Trophoblast cell (in vitro differentiated cells and primary cell): ENCODE data around the gene SRSF7. TPM values are rescaled to one million over a fixed set of nuclear protein-coding genes. Genes with fewer than 3 reads are reported as not detected.
"Not testable (repeated sequence)": the region's sequence is repeated elsewhere in the genome, so short reads cannot be mapped to it uniquely, and the experiment has no call there.

Experiments used
- DNase-seq, 2 donors: peaks; one replicate each; pipeline ENCODE4 v3.0.0-alpha.2; 2016
- H2AFZ ChIP-seq: 2 replicates; pipeline ENCODE4 v1.6.1; 2013; ENCODE audit warnings: low read length, moderate library complexity, mild to moderate bottlenecking; ENCODE audit not compliant: insufficient read depth, poor library complexity
- H2AK5ac ChIP-seq: 2 replicates; pipeline ENCODE4 v1.6.1; 2013; ENCODE audit warnings: mild to moderate bottlenecking, low read length
- H2BK120ac ChIP-seq: 2 replicates; pipeline ENCODE4 v1.6.1; 2013; ENCODE audit warnings: low read length, mild to moderate bottlenecking, moderate library complexity; ENCODE audit not compliant: insufficient read depth, poor library complexity
- H2BK12ac ChIP-seq: 2 replicates; pipeline ENCODE4 v1.6.1; 2013; ENCODE audit warnings: mild to moderate bottlenecking, low read length, moderate library complexity
- H2BK5ac ChIP-seq: 2 replicates; pipeline ENCODE4 v1.6.1; 2013; ENCODE audit warnings: low read length, low read depth, moderate library complexity, mild to moderate bottlenecking; ENCODE audit not compliant: poor library complexity
- H3K14ac ChIP-seq: 2 replicates; pipeline ENCODE4 v1.6.1; 2013; ENCODE audit warnings: mild to moderate bottlenecking, low read length
- H3K18ac ChIP-seq: 2 replicates; pipeline ENCODE4 v1.6.1; 2013; ENCODE audit warnings: mild to moderate bottlenecking, low read length
- H3K23ac ChIP-seq: 2 replicates; pipeline ENCODE4 v1.6.1; 2013; ENCODE audit warnings: low read length
- H3K27ac ChIP-seq: 2 replicates; pipeline ENCODE4 v1.5.1; 2013; ENCODE audit warnings: low read depth, mild to moderate bottlenecking, inconsistent platforms, low read length, moderate library complexity
- H3K27me3 ChIP-seq: 2 replicates; pipeline ENCODE4 v1.6.1; 2013; ENCODE audit warnings: inconsistent platforms, mild to moderate bottlenecking, low read length, moderate library complexity; ENCODE audit not compliant: insufficient read depth
- H3K36me3 ChIP-seq, 2 experiments: 1 replicate in 1 of 2; 2 replicates in 1 of 2; pipeline ENCODE4 v1.6.1; 2013; ENCODE audit warnings: low read length in 2 of 2, mild to moderate bottlenecking in 2 of 2, moderate library complexity in 1 of 2; ENCODE audit not compliant: insufficient read depth in 2 of 2, control insufficient read depth in 1 of 2
- H3K4ac ChIP-seq: 2 replicates; pipeline ENCODE4 v1.6.1; 2013; ENCODE audit warnings: low read depth, mild to moderate bottlenecking, low read length, moderate library complexity
- H3K4me1 ChIP-seq, 2 experiments: 1 replicate in 1 of 2; 2 replicates in 1 of 2; pipeline ENCODE4 v1.6.1; 2013; ENCODE audit warnings: low read length in 2 of 2, mild to moderate bottlenecking in 2 of 2, moderate library complexity in 1 of 2; ENCODE audit not compliant: insufficient read depth in 2 of 2, control insufficient read depth in 1 of 2
- H3K4me2 ChIP-seq: 2 replicates; pipeline ENCODE4 v1.6.1; 2013; ENCODE audit warnings: inconsistent platforms, mild to moderate bottlenecking, low read length, moderate library complexity
- H3K4me3 ChIP-seq: 2 replicates; pipeline ENCODE4 v1.5.1; 2013; ENCODE audit warnings: mild to moderate bottlenecking, low read depth, low read length, inconsistent platforms
- H3K79me1 ChIP-seq: one replicate; pipeline ENCODE4 v1.6.1; 2013; ENCODE audit warnings: low read length
- H3K79me2 ChIP-seq: 2 replicates; pipeline ENCODE4 v1.6.1; 2013; ENCODE audit warnings: low read length, mild to moderate bottlenecking; ENCODE audit not compliant: control insufficient read depth, insufficient read depth, poor library complexity
- H3K9ac ChIP-seq: 2 replicates; pipeline ENCODE4 v1.6.1; 2013; ENCODE audit warnings: mild to moderate bottlenecking, low read length
- H3K9me3 ChIP-seq: 2 replicates; pipeline ENCODE4 v1.6.1; 2013; ENCODE audit warnings: low read depth, mild to moderate bottlenecking, control low read depth, inconsistent platforms, low read length; ENCODE audit not compliant: insufficient read depth
- H4K12ac ChIP-seq: 2 replicates; pipeline ENCODE4 v1.6.1; 2013; ENCODE audit warnings: low read depth, mild to moderate bottlenecking, low read length, moderate library complexity
- H4K8ac ChIP-seq: 2 replicates; pipeline ENCODE4 v1.6.1; 2013; ENCODE audit warnings: low read depth, mild to moderate bottlenecking, low read length, moderate library complexity
- H4K91ac ChIP-seq: one replicate; pipeline ENCODE4 v1.6.1; 2013; ENCODE audit warnings: low read depth, mild to moderate bottlenecking, low read length, moderate library complexity
- WGBS: extraction: QIAGEN DNeasy Blood & Tissue Kit; methylation state at CpG from one replicate; pipeline ENCODE4 v1.1.7; 2013; ENCODE audit warnings: missing lambda C conversion rate; ENCODE audit not compliant: insufficient read length, insufficient coverage; ENCODE audit errors: extremely low coverage; 5-methylcytosine and 5-hydroxymethylcytosine counted together
- polyA plus RNA-seq: library from polyadenylated mRNA; stranded (reverse); fragments of 200-250 nt; gene quantifications from 2 replicates; pipeline ENCODE4 v1.2.3, GENCODE V29; 2013

Gene SRSF7
- 200 and 205 TPM in 2 replicates for polyA plus RNA-seq

DNA sequence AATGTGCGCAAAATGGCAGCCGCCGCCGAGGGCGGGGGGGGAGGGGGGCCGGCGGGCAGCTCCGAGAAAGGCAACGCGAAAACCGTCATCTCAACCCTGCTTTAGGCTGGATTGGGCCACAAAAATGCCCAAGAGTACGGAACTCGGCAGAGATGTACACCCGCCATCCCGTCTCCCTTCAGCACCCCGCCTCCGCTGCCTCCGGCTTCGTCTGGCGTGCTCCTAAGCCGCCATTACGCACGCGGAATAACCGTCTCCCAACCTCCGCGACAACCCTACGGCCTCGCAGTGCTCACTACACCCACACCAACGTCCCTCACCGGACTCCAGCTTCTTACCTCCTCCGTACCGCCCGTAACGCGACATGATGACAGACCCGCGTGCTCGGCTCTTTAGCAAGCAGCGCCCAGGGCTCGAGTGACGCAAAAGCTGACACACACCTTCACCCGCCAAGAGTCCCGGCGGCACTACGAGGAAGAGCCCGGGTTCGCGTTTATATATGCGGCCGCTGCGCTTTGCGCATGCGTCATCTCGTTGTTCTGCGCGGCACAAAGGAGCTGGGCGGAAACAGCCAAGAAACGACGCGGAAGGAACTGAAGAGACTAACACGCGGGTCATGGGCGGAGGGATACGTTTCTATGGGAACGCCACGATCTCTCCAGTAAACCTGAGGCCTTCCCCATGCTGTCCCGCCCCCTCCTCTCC is at the start of gene SRSF7:
TSS of gene SRSF7 (minus strand) at position 471 of the 705 bp plus-strand sequence. CDS start at position 366, 105 bp downstream.
- peak; percentile 97 to 99 for DNase-seq
- Histone ChIP-seq H4K12ac (peak within 1 kb of the TSS; percentile 98), H3K79me1 (peaks cover 16% of the 10 kb centered on the region), H3K27me3 (no peaks in the 10 kb centered on the region), H3K14ac (peak within 1 kb of the TSS; percentile 100), H3K9me3 (no peaks in the 10 kb centered on the region), H2BK120ac (peak within 1 kb of the TSS; percentile 97), H2BK12ac (peak within 1 kb of the TSS; percentile 42), H3K79me2 (peaks cover 21% of the 10 kb centered on the region), H3K4ac (peak within 1 kb of the TSS; percentile 100), H3K4me2 (peak within 1 kb of the TSS; percentile 97), H3K23ac (no peak within 1 kb of the TSS), H3K18ac (peak within 1 kb of the TSS; percentile 100), H2AK5ac (peak within 1 kb of the TSS; percentile 99), H3K9ac (peak within 1 kb of the TSS; percentile 99), H2AFZ (peak within 1 kb of the TSS; percentile 74), H3K27ac (peak within 1 kb of the TSS; percentile 92), H3K36me3 (peaks cover 9 to 21% of the 10 kb centered on the region in 2 experiments), H3K4me1 (no peaks in the 10 kb centered on the region), H2BK5ac (peak within 1 kb of the TSS; percentile 96), H4K8ac (peak within 1 kb of the TSS; percentile 96), H4K91ac (peak within 1 kb of the TSS; percentile 95), H3K4me3 (peak within 1 kb of the TSS; percentile 99)
- no CpG with 5 or more reads among the region's 68 CpGs for WGBS

DNA sequence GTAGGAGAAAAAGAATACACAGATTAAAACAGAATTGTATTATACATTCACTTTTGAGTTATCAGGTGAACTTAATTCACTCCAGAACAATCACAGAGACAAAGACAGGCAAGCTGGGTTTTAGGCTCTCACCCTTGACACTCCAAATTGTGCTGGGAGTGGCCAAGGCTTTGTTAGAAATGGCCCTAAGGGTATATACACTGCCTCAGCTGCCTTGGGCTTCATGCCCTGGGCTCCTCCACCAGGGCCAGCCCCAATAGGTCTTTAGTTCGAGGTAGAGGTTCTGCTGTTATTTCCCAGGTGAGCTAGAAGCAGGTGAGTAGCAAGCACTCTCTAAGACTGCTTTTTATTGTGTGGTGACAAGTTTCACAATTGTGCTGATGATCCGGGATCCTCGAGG is 46.8 kb upstream of the SRSF7 start:
- no peaks in the 10 kb centered on the region for H3K9me3 ChIP-seq
- no peak overlapping the region for H3K23ac ChIP-seq
- H3K27me3 ChIP-seq: no peaks in the 10 kb centered on the region
- H2BK120ac ChIP-seq: peak overlapping the region; percentile 10
- H2BK12ac ChIP-seq: peak overlapping the region; percentile 79
- peaks cover 0 to 5% of the 10 kb centered on the region in 2 experiments for H3K36me3 ChIP-seq
- DNase-seq: peak; percentile 50 to 66
- no CpG with 5 or more reads among the region's 3 CpGs for WGBS
- no peak overlapping the region for H3K4me3 ChIP-seq
- no peak overlapping the region for H3K14ac ChIP-seq
- peaks cover 3% of the 10 kb centered on the region for H3K79me1 ChIP-seq
- peaks cover 3 to 7% of the 10 kb centered on the region in 2 experiments for H3K4me1 ChIP-seq
- H3K4ac ChIP-seq: no peak overlapping the region
- no peaks in the 10 kb centered on the region for H3K79me2 ChIP-seq
- H2AK5ac ChIP-seq: no peak overlapping the region
- no peak overlapping the region for H3K9ac ChIP-seq
- H4K12ac ChIP-seq: no peak overlapping the region
- H3K27ac ChIP-seq: peak overlapping the region; percentile 56
- peak overlapping the region; percentile 41 for H4K91ac ChIP-seq
- H4K8ac ChIP-seq: peak overlapping the region; percentile 26
- no peak overlapping the region for H3K18ac ChIP-seq
- H2BK5ac ChIP-seq: peak overlapping the region; percentile 24
- H2AFZ ChIP-seq: no peak overlapping the region
- no peak overlapping the region for H3K4me2 ChIP-seq

DNA sequence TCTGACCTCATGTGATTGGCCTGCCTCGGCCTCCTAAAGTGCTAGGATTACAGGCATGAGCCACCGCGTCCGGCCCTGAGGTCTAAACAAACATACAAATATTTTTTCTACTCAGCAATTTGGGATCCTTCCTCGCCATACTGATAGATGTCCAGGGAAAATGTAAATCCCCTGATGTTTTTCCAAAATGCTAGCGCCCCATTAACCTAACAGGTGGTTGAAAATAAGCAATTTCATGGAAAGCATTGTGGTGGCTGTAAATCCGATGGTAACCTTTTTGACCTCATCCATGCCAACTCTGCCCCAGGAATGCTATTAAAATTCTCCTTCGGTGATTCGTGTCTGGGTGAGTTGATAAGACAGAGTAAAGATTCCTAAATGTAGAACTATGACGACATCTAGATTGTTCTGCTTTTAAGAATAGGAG is 46.1 kb upstream of the SRSF7 start:
- Histone ChIP-seq H3K9me3 (no peaks in the 10 kb centered on the region), H2AFZ (no peak overlapping the region), H3K79me1 (peaks cover 3% of the 10 kb centered on the region), H3K18ac (no peak overlapping the region), H2AK5ac (no peak overlapping the region), H2BK5ac (no peak overlapping the region), H3K4me2 (no peak overlapping the region), H3K4me3 (no peak overlapping the region), H3K4me1 (peaks cover 3 to 7% of the 10 kb centered on the region in 2 experiments), H3K79me2 (no peaks in the 10 kb centered on the region), H2BK12ac (no peak overlapping the region), H4K12ac (no peak overlapping the region), H3K36me3 (peaks cover 0 to under 1% of the 10 kb centered on the region in 2 experiments), H3K27ac (peak overlapping the region; percentile 37), H4K8ac (no peak overlapping the region), H4K91ac (no peak overlapping the region), H3K4ac (no peak overlapping the region), H3K14ac (no peak overlapping the region), H2BK120ac (no peak overlapping the region), H3K9ac (no peak overlapping the region), H3K23ac (no peak overlapping the region), H3K27me3 (no peaks in the 10 kb centered on the region)
- no CpG with 5 or more reads among the region's 10 CpGs for WGBS
- DNase-seq: peak; percentile 66 to 84

DNA sequence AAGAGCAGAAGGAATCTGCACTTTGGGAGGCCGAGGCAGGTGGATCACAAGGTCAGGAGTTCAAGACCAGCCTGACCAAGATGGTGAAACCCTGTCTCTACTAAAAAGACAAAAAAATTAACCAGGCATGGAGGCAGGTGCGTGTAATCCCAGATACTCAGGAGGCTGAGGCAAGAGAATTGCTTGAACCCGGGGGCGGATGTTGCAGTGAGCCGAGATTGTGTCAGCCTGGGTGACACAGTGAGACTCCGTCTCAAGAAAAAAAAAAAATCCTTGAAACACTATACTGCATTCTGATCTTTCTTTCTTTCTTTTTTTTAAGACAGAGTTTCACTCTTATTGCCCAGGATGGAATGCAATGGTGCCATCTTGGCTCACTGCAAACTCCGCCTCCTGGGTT is 43.9 kb upstream of the SRSF7 start:
- H2BK12ac ChIP-seq, H3K14ac ChIP-seq, H3K4me3 ChIP-seq, H3K18ac ChIP-seq, H4K91ac ChIP-seq, H3K27ac ChIP-seq, H2BK5ac ChIP-seq, H4K12ac ChIP-seq, H3K4me2 ChIP-seq, H2AFZ ChIP-seq, H3K79me2 ChIP-seq, H3K36me3 ChIP-seq, H3K27me3 ChIP-seq, H3K23ac ChIP-seq, H3K9me3 ChIP-seq, H3K4me1 ChIP-seq, H3K4ac ChIP-seq, H3K79me1 ChIP-seq, H3K9ac ChIP-seq, H4K8ac ChIP-seq, H2AK5ac ChIP-seq, H2BK120ac ChIP-seq, DNase-seq: not testable (repeated sequence)
- no CpG with 5 or more reads among the region's 7 CpGs for WGBS
